GM21381 (cell line): ENCODE results near the gene TPTE2.
"Not testable (repeated sequence)": the region's sequence is repeated elsewhere in the genome, so short reads cannot be mapped to it uniquely, and the experiment has no call there.

ENCODE experiments used
- ATAC-seq: cut with Tn5 transposase; IDR thresholded peaks from one replicate; pipeline ENCODE4 v1.9.1; 2021; ENCODE audit warnings: mild to moderate bottlenecking, moderate library complexity; ENCODE audit not compliant: unreplicated experiment

TPTE2 gene

DNA sequence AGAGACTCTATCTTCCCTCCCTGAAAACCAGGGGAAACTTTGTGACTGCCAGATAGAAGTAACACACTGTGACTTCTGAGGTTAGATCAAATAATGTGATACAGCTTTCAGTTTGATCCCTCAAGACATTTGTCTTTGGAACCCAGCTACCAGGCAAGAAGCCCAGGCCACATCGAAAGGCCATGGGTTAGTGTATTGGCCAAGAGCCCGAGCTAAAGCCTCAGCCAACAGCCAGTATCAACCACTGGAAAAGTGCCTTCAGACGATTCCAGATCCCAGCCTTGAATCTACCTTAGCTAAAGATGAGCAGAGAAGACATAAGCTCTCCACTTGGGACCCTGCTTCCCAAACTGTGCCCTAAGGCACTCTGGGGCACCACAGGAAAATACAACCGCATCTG is 10.9 kb upstream of the TPTE2 start:
- no peak for ATAC-seq

DNA sequence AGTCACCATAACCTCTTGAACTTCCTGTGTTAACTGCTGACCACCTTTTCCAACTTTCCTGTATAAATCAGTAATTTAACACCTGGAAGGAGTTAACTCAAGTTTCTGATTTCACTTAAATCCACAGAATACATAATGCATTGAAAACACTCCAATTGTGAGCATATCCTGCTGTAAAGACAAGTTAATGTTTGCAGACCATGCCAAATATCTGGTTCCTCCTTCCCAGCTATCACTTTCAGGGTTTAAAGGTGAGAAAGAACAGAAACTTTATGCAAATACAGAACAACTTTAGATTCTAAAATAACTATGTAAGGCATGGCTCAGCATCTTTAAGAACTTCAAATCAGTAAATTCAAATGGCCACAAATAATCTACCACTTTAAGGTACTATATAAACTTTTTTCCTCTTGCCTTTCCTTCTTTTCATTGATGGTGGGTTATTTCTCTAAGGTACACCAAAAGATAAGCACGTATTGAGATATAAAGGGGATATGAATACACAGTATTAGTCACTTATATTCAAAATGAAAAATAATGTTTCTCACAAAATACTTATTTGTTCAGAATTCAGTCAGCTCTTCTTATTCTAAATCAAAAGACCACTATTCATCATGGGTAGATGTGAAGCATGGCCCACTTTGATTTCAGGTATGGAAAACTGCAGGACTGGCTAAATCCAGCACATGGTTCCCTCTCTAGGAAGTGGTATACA is 6.6 kb upstream of the TPTE2 start:
- ATAC-seq, result peak; percentile 71

DNA sequence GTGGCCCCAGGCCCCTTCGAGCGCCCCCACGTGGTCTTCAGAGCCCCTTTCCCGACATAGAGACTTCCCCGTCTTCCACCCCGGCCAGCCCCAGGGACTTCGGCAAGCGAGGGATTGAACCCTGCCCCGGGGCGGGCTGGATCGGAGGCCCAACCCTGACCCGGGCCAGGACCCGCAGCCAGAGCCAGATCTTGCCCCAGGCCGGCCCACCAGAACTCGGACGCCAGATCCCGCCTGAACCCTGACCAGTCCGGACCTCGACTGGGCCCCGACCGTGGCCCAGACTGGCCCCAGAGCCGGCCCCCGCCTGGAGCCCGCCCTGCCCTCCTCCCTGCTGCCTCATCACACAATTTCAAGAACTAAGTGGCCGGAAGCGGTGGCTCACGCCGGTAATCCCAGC is 253 bp upstream of the TPTE2 start:
- ATAC-seq, result no peak

DNA sequence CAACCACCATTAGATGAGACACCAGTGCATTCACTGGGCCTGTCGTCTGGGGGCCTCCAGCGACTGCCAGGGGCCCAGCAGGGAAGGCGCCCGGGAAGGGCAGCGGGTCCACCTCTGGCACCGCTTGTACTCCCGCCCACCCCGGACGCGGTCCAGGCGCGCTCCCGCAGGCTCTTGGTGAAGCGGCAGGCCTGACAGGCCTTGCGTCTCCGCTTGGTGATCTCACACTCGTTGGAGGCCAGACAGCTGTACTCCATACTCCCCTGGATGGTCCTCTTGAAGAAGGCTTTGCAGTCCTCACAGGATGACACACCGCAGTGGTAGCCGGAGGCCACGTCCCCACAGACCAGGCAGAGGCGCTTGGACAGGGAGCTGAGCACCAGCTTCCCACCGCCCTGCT is 660 bp downstream of the TPTE2 start:
- ATAC-seq, result not testable (repeated sequence)

DNA sequence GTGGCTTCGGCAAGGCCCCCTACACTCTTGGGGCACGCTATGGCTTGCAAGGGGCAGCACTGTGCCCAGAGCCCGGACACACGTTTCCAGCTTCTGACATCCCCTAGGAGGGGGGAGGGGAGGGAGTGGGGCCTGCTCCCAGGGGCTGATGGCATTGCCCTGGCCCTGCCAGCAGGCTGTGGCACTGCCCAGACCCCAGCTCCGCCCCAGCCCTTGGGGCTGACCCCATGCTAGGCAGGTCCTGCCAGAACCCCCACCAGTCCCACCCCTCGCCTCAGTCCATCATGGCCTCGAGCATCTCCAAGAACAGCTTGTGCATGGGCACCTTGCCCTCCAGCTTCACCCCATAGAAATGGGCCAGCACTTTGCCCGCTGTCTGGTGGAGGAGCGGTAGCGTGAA is 1.6 kb downstream of the TPTE2 start:
- not testable (repeated sequence) for ATAC-seq

DNA sequence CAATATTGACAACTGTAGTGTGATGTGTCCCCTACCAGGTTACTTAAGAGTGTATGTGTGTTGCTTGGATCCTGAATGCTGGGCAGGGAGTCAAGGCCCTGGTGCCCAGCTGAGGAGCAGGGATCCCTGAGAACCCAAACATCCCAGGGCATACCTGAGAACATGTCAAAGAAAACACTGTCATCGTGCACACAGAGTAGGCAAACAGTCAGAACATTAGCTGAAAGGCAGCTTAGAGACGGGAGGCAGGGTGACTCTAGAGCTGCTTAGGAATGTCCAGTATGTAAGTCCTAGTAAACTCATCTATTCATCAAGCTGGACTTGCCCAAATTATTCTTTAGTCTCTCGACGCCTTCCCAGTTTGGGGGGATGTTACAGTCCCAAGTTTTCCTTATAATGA is 4.0 kb downstream of the TPTE2 start:
- ATAC-seq, result not testable (repeated sequence)

DNA sequence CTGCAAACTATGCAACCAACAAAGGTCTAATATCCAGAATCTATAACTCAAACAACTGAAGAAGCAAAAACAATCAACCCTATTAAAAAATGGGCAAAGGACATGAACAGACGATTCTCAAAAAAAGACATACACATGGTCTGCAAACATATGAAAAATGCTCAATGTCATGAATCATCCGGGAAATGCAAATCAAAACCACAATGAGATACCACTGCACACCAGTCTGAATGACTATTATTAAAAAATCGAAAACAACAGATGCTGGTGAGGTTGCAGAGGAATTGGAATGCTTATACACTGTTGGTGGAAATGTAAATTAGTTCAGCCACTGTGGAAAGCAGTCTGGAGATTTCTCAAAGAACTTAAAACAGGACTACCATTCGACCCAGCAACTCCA is 12.1 kb downstream of the TPTE2 start:
- not testable (repeated sequence) for ATAC-seq

DNA sequence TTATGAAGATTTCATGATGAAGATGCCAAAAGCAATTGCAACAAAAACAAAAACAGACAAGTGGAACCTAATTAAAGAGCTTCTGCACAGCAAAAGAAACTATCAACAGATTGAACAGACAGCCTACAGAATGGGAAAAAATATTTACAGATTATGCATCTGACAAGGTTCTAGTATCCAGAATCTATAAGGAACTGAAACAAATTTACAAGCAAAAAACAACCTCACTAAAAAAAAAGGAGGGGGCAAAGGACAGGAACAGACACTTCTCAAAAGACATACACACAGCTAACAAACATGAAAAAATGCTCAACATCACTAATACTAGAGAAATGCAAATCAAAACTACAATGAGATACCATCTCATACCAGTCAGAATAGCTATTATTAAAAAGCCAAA is 35.7 kb downstream of the TPTE2 start:
- ATAC-seq, result not testable (repeated sequence)

DNA sequence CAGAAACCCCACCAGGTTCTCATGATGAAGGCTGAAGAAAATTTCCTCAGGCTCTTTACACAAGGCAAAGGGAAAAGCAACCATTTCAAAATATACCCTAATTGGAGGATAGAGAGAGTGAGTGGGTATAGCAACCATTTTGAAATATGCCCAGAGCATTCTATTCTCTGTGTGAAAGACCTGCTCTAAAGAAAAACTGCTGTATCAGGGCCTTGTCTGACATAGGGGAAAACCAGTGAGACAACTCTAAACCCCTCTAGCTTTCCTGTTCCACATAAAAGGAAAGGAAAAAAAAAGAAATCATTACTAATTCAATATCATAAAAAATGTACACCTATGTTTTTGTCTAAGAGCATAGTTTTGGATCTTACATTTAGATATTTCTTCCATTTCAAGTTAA is 42.3 kb downstream of the TPTE2 start:
- no peak for ATAC-seq

DNA sequence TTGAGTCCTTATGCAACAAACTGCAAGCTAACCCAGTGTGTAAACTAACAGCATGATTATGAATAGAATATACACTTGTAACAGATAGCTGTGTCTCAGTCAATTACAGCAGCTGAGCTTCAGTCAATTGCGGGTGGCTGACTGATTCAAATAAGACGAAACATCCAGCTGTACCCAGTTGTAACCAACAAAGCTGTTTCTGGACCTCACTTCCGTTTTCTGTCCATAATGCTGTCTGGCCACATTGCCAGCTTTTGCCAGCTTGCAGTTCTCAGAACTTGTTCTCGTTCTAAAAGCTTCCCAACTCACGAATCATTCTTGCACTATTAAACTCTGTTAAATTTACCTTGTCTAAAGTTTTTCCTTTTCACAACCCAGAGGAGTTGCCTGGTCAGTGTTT is 53.7 kb downstream of the TPTE2 start:
- not testable (repeated sequence) for ATAC-seq

DNA sequence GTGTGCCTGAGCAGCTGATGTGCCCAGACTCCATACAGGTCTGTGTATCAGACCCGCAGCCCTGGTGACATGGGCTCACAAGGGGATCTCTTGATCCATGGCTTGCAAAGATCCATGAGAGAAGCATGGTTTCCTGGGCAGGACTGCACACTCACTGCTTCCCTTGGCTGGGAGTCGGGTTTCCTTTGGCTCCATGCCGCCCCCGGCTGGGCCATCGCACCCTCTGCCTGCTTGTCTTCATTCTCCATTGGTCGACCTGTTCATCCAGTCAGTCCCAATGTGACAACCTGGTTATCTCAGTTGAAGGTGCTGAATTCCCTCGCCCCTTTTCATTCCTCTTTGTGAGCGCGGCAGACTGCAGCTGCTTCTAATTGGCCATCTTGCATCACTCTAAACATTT is 101.2 kb downstream of the TPTE2 start:
- ATAC-seq, result not testable (repeated sequence)

DNA sequence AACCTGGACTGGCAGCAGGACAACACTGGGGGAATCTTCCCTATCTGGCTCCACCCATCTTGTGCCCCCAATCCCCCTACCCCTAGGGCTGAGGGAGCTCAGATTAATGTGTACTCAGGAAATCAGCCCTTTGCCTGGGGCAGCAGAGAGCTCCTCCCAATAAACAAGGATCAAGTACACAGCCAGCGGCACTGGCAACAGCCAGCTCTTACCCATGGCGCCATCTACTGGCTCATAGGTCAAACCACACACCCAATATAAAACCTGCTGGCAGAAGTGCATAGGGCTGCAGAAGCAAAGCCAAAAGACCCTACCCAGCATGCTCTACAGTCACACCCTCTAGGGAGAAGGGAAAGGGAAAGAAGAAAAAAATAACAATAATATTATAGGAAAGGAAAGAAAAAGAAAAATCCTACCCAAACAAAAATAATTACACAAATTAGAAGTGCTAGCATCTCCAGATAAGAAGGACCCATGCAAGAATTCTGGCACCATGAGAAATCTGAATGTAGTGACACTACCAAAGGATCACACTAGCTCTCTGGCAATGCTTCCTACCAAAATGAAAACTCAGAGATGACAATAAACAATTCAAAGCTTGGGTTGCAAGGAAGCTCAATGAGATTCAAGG is 122.2 kb downstream of the TPTE2 start:
- ATAC-seq, result not testable (repeated sequence)

DNA sequence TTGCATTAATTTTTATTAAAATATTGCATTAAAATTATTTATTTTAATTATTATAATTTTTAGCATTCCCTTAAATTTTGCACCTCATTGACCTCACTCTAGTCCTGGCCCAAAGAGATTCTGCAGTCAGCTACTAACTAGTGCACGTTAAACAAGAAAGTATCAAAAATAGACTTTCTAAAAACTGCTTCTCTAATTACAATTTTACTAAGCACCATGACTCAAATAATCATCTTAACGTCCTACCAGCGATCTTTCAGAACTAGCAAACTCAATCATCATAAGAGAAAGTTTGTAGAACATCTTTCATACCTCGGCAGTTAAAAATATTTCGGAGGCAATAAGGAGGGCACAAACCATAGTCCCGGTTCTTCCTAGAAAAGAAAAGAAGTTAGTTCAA is 123.6 kb downstream of the TPTE2 start:
- not testable (repeated sequence) for ATAC-seq

DNA sequence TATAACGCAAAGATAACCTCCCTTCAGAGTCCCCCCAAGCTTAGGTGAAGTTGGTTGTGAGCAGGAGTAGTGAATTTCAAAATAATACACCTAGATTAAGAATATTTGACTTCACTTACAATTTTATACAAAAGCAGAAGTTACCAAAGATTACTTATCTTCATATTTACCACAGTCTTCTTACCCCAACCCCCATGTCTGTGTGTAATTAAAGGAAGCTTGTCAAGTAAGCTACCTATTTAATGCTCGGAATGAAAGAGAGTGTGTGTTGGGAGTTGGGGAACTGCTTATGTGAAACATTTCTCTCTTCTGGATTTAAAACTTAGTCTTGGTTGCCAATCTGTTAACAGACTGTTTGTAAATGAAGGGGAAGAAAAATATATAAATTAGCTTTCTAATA is 139.1 kb downstream of the TPTE2 start:
- not testable (repeated sequence) for ATAC-seq

DNA sequence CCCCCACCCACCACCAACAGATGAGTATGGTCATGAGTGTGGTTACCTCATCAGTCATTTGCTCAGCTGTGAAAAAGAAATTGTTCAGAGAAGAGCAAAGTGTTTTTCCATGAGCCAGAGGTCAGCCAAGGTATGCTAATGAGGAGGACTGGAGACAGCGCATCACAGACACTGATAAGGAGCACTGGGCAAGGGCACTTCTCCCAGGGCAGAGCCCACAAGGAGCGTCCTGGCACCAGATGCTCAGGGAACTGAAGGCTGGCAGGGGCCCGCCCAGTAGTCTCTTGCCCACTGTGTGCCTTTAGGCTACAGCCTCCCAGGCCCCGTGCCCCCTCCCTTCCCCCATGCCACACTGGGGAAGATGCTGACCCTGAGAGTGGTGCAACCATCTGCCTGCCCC is 148.8 kb downstream of the TPTE2 start:
- ATAC-seq, result not testable (repeated sequence)

DNA sequence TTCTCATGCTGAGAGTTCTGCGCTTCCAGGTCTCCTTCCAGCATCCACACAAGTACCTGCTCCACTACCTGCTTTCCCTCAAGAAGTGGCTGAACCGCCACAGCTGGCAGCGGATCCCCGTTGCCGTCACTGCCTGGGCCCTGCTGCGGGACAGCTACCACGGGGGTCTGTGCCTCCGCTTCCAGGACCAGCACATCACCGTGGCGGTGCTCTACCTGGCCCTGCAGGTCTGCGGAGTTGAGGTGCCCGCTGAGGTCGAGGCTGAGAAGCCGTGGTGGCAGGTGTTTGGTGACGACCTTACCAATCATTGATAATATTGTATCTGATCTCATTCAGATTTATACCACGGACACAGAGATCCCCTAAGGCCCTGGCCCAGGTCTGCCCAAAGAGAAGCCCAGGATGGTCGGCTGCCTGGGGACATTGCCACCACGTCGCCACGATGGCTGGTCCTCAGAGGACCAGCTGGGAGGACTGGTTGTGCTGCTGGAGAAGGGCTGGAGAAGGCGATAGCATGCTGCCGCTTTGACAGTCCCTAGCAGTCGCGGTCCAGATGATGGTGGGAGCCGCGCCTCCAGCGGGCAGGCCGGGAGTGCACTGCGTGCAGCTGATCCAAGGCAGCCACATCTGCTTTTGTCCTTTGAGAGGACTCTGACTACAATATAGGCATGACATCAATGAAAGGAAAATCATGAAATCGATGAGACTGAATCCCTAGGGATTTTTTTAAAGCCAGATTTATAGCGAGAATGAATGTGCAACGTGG is 178.4 kb downstream of the TPTE2 start:
- ATAC-seq, result not testable (repeated sequence)

DNA sequence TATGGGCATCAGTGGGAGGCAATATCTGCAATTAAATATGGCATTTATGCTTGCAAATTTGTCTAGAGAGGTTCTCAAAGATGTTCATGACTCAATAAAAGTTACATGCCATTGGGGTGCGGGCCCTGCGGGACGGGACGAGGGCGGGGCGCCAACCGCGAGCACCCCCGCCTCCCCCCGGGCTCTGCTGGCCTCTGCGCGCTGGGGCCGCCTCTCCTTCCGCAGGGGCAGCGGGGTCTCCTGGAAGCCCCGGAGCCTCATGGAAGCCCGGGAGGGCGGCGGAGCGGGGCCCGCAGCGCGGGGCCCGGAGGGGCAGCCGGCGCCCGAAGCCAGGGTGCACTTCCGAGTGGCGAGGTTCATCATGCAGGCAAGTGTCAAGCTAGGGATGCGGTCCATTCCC is 179.2 kb downstream of the TPTE2 start:
- ATAC-seq, result no peak
